ENCODE results near the gene EML1. TPM values are rescaled to one million over a fixed set of nuclear protein-coding genes. Genes with fewer than 3 reads are reported as not detected.

Gene EML1
- total RNA-seq, 1 experiment from 2014 or later: 2.5 TPM

GRCh38 chr14:99815696-99816095 is 22.5 kb downstream of the EML1 start:
- no peak overlapping the region for H3K4me3 Mint-ChIP-seq (ENCODE audit: low read depth, unreplicated experiment)
- CTCF ChIA-PET: no interaction called here
- H3K4me1 Mint-ChIP-seq (ENCODE audit: low read depth, unreplicated experiment): no peaks in the 10 kb centered on the region
- intact Hi-C loops (cut with micrococcal nuclease; ENCODE audit: unreplicated experiment): no loop called here
- H3K9me3 Mint-ChIP-seq (ENCODE audit: low read depth, unreplicated experiment): no peaks in the 10 kb centered on the region
- peaks cover 74% of the 10 kb centered on the region for H3K27me3 Mint-ChIP-seq (ENCODE audit: unreplicated experiment)
- H3K27ac Mint-ChIP-seq (ENCODE audit: unreplicated experiment): no peak overlapping the region
- no TSS peak for BruUV-seq (replicated peaks)
- DNase-seq: no peak
- TF ChIP-seq CTCF (IDR thresholded peaks at IDR 0.05; ENCODE audit: unreplicated experiment): no peak
- no peaks in the 10 kb centered on the region for H3K36me3 Mint-ChIP-seq (ENCODE audit: insufficient read depth, unreplicated experiment)

- no peaks in the 10 kb centered on the region for H3K9me3 Mint-ChIP-seq (ENCODE audit: low read depth, unreplicated experiment)
- H3K4me1 Mint-ChIP-seq (ENCODE audit: low read depth, unreplicated experiment): no peaks in the 10 kb centered on the region
- CTCF ChIA-PET: interaction anchor here (0.5 kb wide), 1 partner anchor 546 kb away, joined by 3 read pairs; no protein-coding TSS in a partner anchor
- no peak for DNase-seq
- H3K36me3 Mint-ChIP-seq (ENCODE audit: insufficient read depth, unreplicated experiment): no peaks in the 10 kb centered on the region
- H3K27ac Mint-ChIP-seq (ENCODE audit: unreplicated experiment): no peak overlapping the region
- no peak overlapping the region for H3K4me3 Mint-ChIP-seq (ENCODE audit: low read depth, unreplicated experiment)
- H3K27me3 Mint-ChIP-seq (ENCODE audit: unreplicated experiment): peaks cover 79% of the 10 kb centered on the region
- intact Hi-C loops (cut with micrococcal nuclease; ENCODE audit: unreplicated experiment): no loop called here
- TF ChIP-seq CTCF (IDR thresholded peaks at IDR 0.05; ENCODE audit: unreplicated experiment): no peak
- BruUV-seq (replicated peaks): no TSS peak
These were observed 23.0 kb downstream of the EML1 start for GRCh38 chr14:99816217-99816616.

GRCh38 chr14:99816642-99817041 is 23.4 kb downstream of the EML1 start:
- peaks cover 84% of the 10 kb centered on the region for H3K27me3 Mint-ChIP-seq (ENCODE audit: unreplicated experiment)
- no peaks in the 10 kb centered on the region for H3K36me3 Mint-ChIP-seq (ENCODE audit: insufficient read depth, unreplicated experiment)
- no peaks in the 10 kb centered on the region for H3K9me3 Mint-ChIP-seq (ENCODE audit: low read depth, unreplicated experiment)
- H3K27ac Mint-ChIP-seq (ENCODE audit: unreplicated experiment): no peak overlapping the region
- CTCF ChIA-PET: interaction anchor here (0.5 kb wide), 1 partner anchor 545 kb away, joined by 3 read pairs; no protein-coding TSS in a partner anchor
- H3K4me3 Mint-ChIP-seq (ENCODE audit: low read depth, unreplicated experiment): no peak overlapping the region
- BruUV-seq (replicated peaks): no TSS peak
- no peak for DNase-seq
- intact Hi-C loops (cut with micrococcal nuclease; ENCODE audit: unreplicated experiment): no loop called here
- TF ChIP-seq CTCF (IDR thresholded peaks at IDR 0.05; ENCODE audit: unreplicated experiment): no peak
- H3K4me1 Mint-ChIP-seq (ENCODE audit: low read depth, unreplicated experiment): no peaks in the 10 kb centered on the region

GRCh38 chr14:99817331-99817730 is 24.1 kb downstream of the EML1 start:
- H3K9me3 Mint-ChIP-seq (ENCODE audit: low read depth, unreplicated experiment): no peaks in the 10 kb centered on the region
- H3K4me1 Mint-ChIP-seq (ENCODE audit: low read depth, unreplicated experiment): no peaks in the 10 kb centered on the region
- DNase-seq: no peak
- H3K36me3 Mint-ChIP-seq (ENCODE audit: insufficient read depth, unreplicated experiment): no peaks in the 10 kb centered on the region
- no peak overlapping the region for H3K27ac Mint-ChIP-seq (ENCODE audit: unreplicated experiment)
- CTCF ChIA-PET: no interaction called here
- no TSS peak for BruUV-seq (replicated peaks)
- no peak overlapping the region for H3K4me3 Mint-ChIP-seq (ENCODE audit: low read depth, unreplicated experiment)
- intact Hi-C loops (cut with micrococcal nuclease; ENCODE audit: unreplicated experiment): no loop called here
- TF ChIP-seq CTCF (IDR thresholded peaks at IDR 0.05; ENCODE audit: unreplicated experiment): no peak
- peaks cover 85% of the 10 kb centered on the region for H3K27me3 Mint-ChIP-seq (ENCODE audit: unreplicated experiment)

Data from Calu3 (cell line).